GM23338 (cell line): ENCODE data around the gene EZH2. TPM values are rescaled to one million over a fixed set of nuclear protein-coding genes. Genes with fewer than 3 reads are reported as not detected.

ENCODE experiments used
- ATAC-seq: fragments of 200-7000 bp; cut with Tn5 transposase; 3 replicates; pipeline ENCODE4 v1.9.1; 2020
- DNase-seq: peaks from one replicate; pipeline ENCODE4 v3.0.0-alpha.2; 2015; ENCODE audit warnings: low spot score
- H2AFZ ChIP-seq: fragments of 200-600 bp; sonication (generic); 2 replicates; pipeline ENCODE4 v1.8.0; 2016; ENCODE audit warnings: antibody characterized with exemption, mild to moderate bottlenecking, moderate library complexity
- H3F3A ChIP-seq: fragments of 200-600 bp; sonication (generic); replicated peaks from 2 replicates; pipeline ENCODE4 v1.8.0; 2017; ENCODE audit warnings: antibody characterized with exemption, mixed run types, low read depth
- H3K27ac ChIP-seq: fragments of 200-600 bp; sonication (generic); 2 replicates; pipeline ENCODE4 v1.6.1; 2016; ENCODE audit warnings: low read depth
- H3K27me3 ChIP-seq: fragments of 200-600 bp; sonication (generic); 2 replicates; pipeline ENCODE4 v1.8.0; 2016; ENCODE audit warnings: mild to moderate bottlenecking, mixed run types, moderate library complexity; ENCODE audit not compliant: insufficient read depth
- H3K36me3 ChIP-seq: fragments of 200-600 bp; sonication (generic); 2 replicates; pipeline ENCODE4 v1.8.0; 2016; ENCODE audit warnings: mild to moderate bottlenecking; ENCODE audit not compliant: insufficient read depth
- H3K4me1 ChIP-seq: fragments of 200-600 bp; sonication (generic); 2 replicates; pipeline ENCODE4 v1.8.0; 2016; ENCODE audit warnings: mild to moderate bottlenecking, moderate library complexity; ENCODE audit not compliant: insufficient read depth
- H3K4me2 ChIP-seq: fragments of 200-600 bp; sonication (generic); 2 replicates; pipeline ENCODE4 v1.7.1; 2017; ENCODE audit warnings: mixed run types
- H3K4me3 ChIP-seq: fragments of 200-600 bp; sonication (generic); 2 replicates; pipeline ENCODE4 v1.6.1; 2016; ENCODE audit warnings: mixed run types
- H3K79me2 ChIP-seq: fragments of 200-600 bp; sonication (generic); replicated peaks from 2 replicates; pipeline ENCODE4 v1.8.0; 2017; ENCODE audit warnings: mild to moderate bottlenecking; ENCODE audit not compliant: insufficient read depth
- H3K9me2 ChIP-seq: fragments of 200-600 bp; sonication (generic); 2 replicates; pipeline ENCODE4 v1.8.0; 2017; ENCODE audit not compliant: insufficient read depth
- H4K20me1 ChIP-seq: fragments of 200-600 bp; sonication (generic); replicated peaks from 2 replicates; pipeline ENCODE4 v1.8.0; 2017; ENCODE audit warnings: mild to moderate bottlenecking; ENCODE audit not compliant: insufficient read depth
- H3K27ac Mint-ChIP-seq: 2 replicates; pipeline ENCODE4 v1.8.0; 2020; ENCODE audit warnings: inconsistent platforms, mild to moderate bottlenecking, moderate library complexity, mixed read lengths
- H3K27me3 Mint-ChIP-seq: 3 replicates; pipeline ENCODE4 v1.8.0; 2022; ENCODE audit warnings: low read depth, mild to moderate bottlenecking, moderate library complexity, mixed read lengths, inconsistent platforms; ENCODE audit not compliant: insufficient read depth, poor library complexity
- H3K36me3 Mint-ChIP-seq: 3 replicates; pipeline ENCODE4 v1.8.0; 2021; ENCODE audit warnings: low read depth, mild to moderate bottlenecking, inconsistent platforms, moderate library complexity, mixed read lengths
- H3K4me1 Mint-ChIP-seq: 3 replicates; pipeline ENCODE4 v1.8.0; 2020; ENCODE audit warnings: mild to moderate bottlenecking, inconsistent platforms, mixed read lengths
- H3K4me3 Mint-ChIP-seq: 3 replicates; pipeline ENCODE4 v1.8.0; 2021; ENCODE audit warnings: moderate library complexity, mild to moderate bottlenecking, inconsistent platforms, mixed read lengths
- H3K9me3 Mint-ChIP-seq: 3 replicates; pipeline ENCODE4 v1.8.0; 2020; ENCODE audit warnings: moderate library complexity, mild to moderate bottlenecking, inconsistent platforms, mixed read lengths
- CREB1 ChIP-seq: fragments of 250-450 bp; sonication (Bioruptor Pico); IDR thresholded peaks from 2 replicates; pipeline ENCODE4 v1.5.0; 2020; ENCODE audit warnings: low read depth, mild to moderate bottlenecking, moderate library complexity
- EZH2 ChIP-seq: fragments of 200-600 bp; sonication (generic); IDR thresholded peaks from one replicate; pipeline ENCODE4 v1.8.0; 2017; ENCODE audit warnings: antibody characterized with exemption, mild to moderate bottlenecking, low read depth; ENCODE audit not compliant: unreplicated experiment
- JUNB ChIP-seq: IDR thresholded peaks from one replicate; pipeline ENCODE4 v1.6.1; 2016; ENCODE audit warnings: antibody characterized with exemption; ENCODE audit not compliant: unreplicated experiment
- REST ChIP-seq: IDR thresholded peaks from one replicate; pipeline ENCODE4 v1.6.1; 2018; ENCODE audit warnings: antibody characterized with exemption; ENCODE audit not compliant: unreplicated experiment
- STAT1 ChIP-seq: IDR thresholded peaks from one replicate; pipeline ENCODE4 v1.6.1; 2016; ENCODE audit warnings: antibody characterized with exemption; ENCODE audit not compliant: unreplicated experiment
- ZNF462 ChIP-seq: fragments of 250-450 bp; sonication (Bioruptor Pico); IDR thresholded peaks from 2 replicates; pipeline ENCODE4 v1.5.0; 2020; ENCODE audit warnings: mild to moderate bottlenecking, moderate library complexity
- polyA plus RNA-seq: library from polyadenylated mRNA; unstranded; fragments of >200 nt; fragmentation: Nextera tagmentation; extraction: Ambion mirVana; gene quantifications from 2 replicates; pipeline ENCODE4 v1.2.1, GENCODE V29; 2016
- total RNA-seq: library from RNA; depleted of rRNA; stranded (reverse); fragments of >200 nt; shearing (Covaris generic); gene quantifications from 2 replicates; pipeline ENCODE4 v1.2.3, GENCODE V29; 2014
- TF ChIP-seq, protein P1 (sequence below): IDR thresholded peaks from 2 replicates; pipeline ENCODE4 v1.6.1; 2016; ENCODE audit warnings: antibody characterized with exemption

EZH2 gene
- total and polyA plus RNA-seq, 2 experiments from 2014 or later: 33.9 to 38.6 TPM

- TF ChIP-seq, protein P1, sequence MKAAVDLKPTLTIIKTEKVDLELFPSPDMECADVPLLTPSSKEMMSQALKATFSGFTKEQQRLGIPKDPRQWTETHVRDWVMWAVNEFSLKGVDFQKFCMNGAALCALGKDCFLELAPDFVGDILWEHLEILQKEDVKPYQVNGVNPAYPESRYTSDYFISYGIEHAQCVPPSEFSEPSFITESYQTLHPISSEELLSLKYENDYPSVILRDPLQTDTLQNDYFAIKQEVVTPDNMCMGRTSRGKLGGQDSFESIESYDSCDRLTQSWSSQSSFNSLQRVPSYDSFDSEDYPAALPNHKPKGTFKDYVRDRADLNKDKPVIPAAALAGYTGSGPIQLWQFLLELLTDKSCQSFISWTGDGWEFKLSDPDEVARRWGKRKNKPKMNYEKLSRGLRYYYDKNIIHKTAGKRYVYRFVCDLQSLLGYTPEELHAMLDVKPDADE: no peak
- no peak for TF ChIP-seq EZH2
- TF ChIP-seq STAT1: no peak
- no peak for TF ChIP-seq ZNF462 (CRISPR knock-in tag)
- TF ChIP-seq JUNB: no peak
Measured at GRCh38 chr7:148831782-148832181, 52.3 kb downstream of the EZH2 start (continued).

DNA sequence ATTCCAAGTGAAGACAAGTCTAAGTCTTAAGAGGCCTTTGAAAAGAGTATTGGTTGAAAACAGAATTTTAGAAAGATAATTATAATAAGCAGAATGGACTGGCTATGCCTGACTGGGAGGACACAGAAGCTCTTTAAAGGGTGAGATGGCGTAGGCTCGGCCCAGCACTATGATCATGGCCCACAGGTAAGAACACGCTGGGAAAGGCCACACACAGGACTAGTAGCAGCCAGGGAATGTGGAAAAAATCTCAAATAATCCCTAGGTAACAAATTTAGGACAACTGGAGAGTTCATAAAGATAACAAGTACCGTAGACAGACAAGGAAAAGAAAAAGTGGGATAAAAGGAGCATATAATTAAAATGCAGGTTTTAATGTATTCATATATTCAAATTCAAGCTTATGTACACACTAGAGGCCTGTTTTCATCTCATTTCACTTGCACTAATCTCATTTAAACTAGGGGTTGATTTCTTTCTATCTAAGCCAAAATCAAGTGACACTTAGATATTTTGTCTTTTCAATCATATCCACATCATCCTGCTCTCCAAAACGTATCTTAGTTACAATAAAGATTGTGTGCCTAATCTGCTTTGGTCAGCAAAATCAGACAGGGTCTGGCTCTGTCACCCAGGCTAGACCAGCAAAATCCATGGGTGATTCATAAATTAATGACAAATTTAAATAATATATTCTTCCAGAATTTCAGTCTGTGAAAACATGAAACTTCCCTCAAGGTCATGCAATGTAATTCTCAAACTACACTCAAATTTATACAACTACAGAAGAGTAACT is 53.0 kb downstream of the EZH2 start:
- no peak overlapping the region for H3K4me2 ChIP-seq
- H3K36me3 Mint-ChIP-seq: peaks cover 22% of the 10 kb centered on the region
- H3K4me3 ChIP-seq: no peak overlapping the region
- H3F3A ChIP-seq: no peaks in the 10 kb centered on the region
- DNase-seq (no peak), ATAC-seq (no peak)
- H3K4me3 Mint-ChIP-seq: no peak overlapping the region
- no peaks in the 10 kb centered on the region for H3K4me1 Mint-ChIP-seq
- H3K27me3 ChIP-seq: no peaks in the 10 kb centered on the region
- no peaks in the 10 kb centered on the region for H3K9me2 ChIP-seq
- no peaks in the 10 kb centered on the region for H3K9me3 Mint-ChIP-seq
- no peak for TF ChIP-seq CREB1 (CRISPR knock-in tag)
- TF ChIP-seq REST: no peak
- peaks cover 34% of the 10 kb centered on the region for H3K79me2 ChIP-seq
- peaks cover 2% of the 10 kb centered on the region for H3K27me3 Mint-ChIP-seq
- H4K20me1 ChIP-seq: peaks cover 20% of the 10 kb centered on the region
- H3K36me3 ChIP-seq: peaks cover 20% of the 10 kb centered on the region; the same call in 1 of the 2 replicates
- no peak overlapping the region for H2AFZ ChIP-seq
- H3K27ac ChIP-seq: peak overlapping the region; percentile 7; the same call in 1 of the 2 replicates
- no peak overlapping the region for H3K27ac Mint-ChIP-seq
- H3K4me1 ChIP-seq: no peaks in the 10 kb centered on the region
